GM18505 (cell line): ENCODE data around the gene PRR5L.

Experiments used
- ATAC-seq: cut with Tn5 transposase; IDR thresholded peaks from one replicate; pipeline ENCODE4 v1.9.1; 2021; ENCODE audit not compliant: unreplicated experiment
- POLR2A ChIP-seq: IDR thresholded peaks from 4 replicates; pipeline ENCODE4 v1.6.1; 2011; ENCODE audit warnings: borderline replicate concordance; ENCODE audit not compliant: insufficient read depth, insufficient read length; ENCODE audit errors: extremely low read depth

PRR5L gene

DNA sequence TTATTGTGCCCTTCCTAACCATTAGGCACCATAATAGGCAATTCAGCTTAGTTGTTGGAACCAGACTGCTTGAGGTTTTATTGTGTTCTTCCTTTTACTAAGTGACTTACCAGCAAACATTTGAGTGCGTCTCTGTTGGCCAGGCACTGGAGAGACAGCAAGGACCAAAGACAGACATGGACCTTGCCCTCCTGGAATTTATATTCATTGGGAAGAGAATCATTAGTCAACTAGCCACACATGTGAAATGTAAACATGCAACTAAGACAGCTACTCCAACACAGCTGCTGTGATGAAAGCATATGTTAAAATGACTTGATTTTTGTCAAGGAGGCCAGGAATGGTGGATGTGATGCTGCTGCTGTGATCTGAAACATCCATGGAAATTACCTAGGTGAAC, 107.6 kb downstream of the PRR5L start:
- no peak for TF ChIP-seq POLR2A
- no peak for ATAC-seq

DNA sequence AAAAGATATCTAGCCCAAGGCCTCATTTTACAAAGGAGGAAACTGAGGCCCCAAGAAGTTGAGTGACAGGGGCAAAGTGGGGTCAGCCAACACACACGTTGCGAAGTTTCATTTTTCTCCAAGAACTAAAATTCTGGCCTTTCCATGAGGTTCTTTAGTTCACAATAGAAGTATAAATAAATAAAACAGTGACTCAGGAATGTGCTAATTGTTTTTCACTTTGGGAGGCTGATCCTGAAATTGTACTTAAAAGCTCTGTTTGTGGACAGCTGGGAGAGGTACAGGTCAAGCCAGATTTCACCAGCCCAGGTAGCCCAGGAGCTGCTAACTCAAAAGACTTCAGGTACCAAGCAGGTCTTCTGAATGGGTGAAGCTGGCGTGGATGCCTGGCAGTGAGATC, 108.7 kb downstream of the PRR5L start:
- no peak for TF ChIP-seq POLR2A

DNA sequence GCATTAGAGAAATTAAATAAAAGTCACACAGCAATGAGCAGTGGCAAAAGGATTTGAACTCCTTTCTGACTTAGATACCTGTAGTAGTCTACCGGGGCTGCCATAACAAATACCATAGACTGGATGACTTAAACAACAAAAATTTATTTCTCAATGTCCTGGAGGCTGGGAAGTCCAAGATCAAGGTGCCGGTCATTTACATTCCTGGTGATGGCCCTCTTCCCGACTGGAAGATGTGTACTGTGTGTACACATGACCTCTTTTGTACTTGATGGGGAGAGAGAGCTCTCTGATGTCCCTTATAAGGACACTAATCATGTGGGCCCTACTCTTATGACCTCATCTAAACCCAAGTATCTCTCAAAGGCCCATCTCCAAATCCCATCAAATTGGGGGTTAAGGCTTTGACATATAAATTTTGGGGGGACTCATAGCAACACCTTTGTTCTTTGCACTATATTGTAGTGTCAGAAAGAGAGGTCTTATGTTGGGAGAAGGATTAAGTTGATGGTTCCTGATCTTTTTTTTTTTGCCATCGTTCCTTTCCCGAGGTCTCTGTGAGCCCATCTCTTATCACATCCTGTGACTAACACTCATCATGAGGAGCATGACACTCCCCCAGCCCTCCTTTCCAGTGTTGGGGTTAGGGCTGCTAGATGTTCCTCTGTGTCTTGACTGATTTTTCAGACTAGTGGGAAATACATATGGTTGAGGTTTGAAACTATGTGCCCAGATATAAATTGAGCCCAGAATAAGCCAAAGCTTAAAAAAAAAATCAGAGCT, 109.7 kb downstream of the PRR5L start:
- ATAC-seq = no peak
- no peak for TF ChIP-seq POLR2A

More for the DNA sequence above, 108.7 kb downstream of the PRR5L start:
- no peak for ATAC-seq

DNA sequence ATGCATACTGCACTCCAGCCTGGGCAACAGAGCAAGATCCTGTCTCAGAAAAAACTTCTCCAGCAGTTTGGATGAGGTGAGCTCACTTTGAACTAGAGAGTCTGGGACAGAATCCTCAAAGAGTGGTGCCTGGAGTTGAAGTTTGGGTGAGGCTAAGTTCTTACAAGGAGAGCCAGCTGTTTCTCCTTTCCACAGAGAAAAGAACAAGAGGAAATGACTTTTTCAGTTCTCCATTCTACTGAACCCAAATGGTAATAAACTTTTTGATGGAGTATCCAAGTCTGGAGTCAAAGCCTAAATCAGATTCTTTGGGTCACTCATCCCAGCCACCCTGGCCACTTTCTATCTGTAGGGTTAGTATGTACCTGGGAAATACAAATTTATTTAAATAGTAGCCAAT, 111.3 kb downstream of the PRR5L start:
- TF ChIP-seq POLR2A = no peak
- no peak for ATAC-seq

DNA sequence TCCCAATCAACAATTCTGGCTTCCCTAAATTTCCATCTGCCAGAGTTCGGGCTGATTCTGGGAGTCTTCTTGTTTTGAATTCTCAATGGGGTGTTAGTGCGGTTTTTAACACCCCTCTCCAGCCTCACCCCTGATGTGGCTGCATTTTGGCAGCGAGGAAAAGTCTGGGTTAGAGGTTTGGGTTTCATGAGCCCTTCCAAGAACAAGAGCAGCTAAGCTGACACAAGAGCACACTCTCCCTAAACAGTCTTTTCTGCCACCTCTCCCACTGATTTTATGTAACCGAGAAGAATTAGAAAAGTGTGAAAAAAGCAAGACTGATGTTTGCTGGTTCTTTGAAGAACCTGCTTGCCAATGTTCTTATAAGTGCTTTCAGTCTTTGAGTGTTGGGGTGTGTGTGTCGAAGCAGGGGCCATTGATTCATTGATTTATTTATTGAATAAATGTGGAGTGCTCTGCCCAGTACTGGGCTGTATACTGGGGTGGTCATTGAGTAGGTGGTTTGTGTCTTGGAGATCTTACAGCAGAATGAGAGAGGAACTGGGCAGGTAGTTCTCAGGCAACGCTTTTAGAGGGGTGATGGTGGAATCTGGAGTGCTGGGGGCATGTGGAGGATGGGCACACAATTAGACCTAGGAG, 112.5 kb downstream of the PRR5L start:
- ATAC-seq = no peak
- TF ChIP-seq POLR2A = no peak

DNA sequence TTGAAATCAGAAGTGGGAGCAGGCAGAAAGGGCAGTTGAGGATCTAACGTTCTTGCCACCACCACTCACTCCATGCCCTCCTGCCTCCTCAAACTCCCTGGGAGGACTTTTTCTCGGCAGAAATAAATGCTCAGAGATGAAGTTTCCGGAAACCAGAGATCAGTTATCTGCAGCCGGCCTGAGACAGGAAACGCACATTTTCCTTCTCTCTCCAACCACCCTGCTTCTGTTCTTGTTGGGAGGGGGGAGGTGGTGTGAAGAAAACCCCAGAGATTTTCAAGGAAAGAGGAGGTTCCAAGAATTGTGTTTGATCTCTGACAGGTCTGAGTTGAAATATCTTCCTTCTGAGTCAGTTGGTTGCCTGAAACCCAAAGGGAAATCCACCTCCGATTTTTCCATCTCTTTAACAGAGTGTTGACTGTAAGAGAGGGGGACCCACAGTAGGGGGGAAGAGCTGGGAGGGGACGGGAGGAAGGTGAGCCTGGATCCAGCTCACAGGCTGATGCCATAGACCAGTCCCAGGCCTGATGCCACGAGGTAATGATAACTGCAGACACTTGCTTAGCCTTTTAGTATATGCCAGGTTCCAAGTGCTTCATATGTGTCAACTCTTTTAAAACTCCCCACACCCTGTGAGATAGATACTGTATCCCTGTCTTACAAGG, 113.2 kb downstream of the PRR5L start:
- no peak for ATAC-seq
- TF ChIP-seq POLR2A = no peak

DNA sequence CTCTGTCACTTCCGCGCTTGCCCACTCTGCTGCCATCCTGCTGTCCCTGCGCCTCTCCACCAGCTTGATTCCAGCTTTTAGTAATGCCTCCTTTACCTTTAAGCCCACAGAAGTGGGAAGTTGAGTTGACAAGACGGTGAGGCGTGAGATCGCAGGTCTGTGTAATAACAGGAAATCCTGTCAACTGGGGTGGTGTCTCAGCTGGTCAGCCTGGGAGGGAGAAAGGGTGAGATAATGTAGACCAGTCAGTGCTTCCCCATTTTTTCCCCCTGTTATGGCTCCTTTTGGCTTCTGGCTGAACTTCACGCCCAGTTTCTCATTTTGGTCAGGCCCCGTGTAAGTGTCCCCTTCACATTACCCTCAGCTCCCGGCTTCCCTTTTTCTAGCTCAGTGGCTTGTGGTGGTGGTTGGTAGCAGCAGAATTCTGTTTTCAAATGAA, 115.1 kb downstream of the PRR5L start:
- no peak for TF ChIP-seq POLR2A
- peak; percentile 73 for ATAC-seq

DNA sequence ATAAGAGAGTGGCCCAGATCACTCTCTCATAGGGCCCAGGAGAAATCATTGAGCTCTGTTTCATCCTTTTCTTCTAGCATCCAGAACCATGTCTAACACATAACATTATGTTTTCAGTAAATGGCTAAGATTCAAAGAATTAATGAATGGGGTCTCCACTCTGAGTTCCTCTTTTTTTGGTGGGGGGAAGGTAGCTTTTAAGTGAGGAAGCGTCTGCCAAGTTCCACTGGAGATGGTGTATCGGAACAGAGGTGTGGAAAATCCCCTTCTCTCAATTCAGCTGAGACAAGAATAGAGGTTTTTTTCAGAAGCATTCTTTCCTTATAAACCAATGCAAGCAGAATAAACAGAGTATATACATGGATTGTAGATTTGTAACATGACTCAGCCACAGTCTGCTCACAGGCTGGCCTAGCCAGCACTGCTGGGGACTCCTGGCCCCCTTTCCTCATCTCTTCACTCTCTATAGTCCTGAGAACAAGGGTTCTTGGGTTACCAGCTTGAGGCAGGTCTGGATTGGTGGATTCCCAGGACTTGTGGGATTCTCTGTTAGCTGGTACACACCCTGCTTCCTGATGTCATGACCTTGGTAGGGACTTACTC, 116.8 kb downstream of the PRR5L start:
- no peak for TF ChIP-seq POLR2A
- no peak for ATAC-seq

DNA sequence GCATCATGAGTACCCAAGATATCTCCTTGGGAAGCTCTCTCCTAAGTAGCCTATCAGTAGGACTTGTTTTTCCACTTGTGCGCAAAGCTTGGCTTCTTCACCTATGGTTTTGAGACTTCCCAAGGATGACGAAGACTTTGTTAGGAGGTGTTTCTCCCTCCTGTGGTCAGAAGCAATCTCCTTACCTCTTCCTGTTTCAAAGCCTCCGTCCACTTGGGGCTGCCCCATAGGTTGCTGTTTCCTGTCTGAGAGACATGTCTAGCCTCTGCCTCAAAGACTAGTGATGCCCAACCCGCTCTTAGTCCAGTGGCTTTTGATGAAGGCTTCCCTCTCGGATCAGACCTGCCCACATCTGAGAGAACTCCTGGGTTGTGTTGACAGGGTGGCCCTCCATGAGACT, 121.1 kb downstream of the PRR5L start:
- ATAC-seq = no peak
- no peak for TF ChIP-seq POLR2A

DNA sequence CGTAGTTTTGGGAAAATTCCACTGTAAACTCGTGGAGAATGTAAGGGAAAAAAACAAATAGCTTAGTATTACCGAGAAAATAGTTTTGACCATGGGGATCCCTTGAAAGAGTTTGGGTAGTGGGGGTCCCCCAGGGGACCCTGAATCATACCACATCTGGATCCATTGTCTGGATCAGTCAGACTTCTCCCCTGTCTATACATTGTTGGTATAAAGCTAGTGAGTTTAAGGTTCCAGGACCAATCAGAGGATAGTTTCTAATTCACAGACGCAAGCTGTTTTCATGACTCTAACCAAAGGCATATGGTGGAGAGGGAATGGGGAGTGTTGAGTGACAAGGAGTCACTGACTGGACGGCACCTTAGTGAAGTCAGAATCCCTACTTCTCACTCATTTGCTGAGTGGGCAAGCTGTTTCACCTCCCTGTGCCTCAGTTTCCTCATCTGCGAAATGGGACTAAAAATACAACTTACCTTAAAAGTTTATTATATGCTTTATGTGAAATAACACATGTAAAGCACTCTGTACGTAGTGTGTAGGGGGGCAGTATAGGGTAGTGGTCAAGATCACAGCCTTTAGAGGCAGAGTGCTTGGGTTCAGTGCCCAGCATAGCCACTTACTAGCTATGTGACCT, 123.8 kb downstream of the PRR5L start:
- no peak for TF ChIP-seq POLR2A
- ATAC-seq = no peak

DNA sequence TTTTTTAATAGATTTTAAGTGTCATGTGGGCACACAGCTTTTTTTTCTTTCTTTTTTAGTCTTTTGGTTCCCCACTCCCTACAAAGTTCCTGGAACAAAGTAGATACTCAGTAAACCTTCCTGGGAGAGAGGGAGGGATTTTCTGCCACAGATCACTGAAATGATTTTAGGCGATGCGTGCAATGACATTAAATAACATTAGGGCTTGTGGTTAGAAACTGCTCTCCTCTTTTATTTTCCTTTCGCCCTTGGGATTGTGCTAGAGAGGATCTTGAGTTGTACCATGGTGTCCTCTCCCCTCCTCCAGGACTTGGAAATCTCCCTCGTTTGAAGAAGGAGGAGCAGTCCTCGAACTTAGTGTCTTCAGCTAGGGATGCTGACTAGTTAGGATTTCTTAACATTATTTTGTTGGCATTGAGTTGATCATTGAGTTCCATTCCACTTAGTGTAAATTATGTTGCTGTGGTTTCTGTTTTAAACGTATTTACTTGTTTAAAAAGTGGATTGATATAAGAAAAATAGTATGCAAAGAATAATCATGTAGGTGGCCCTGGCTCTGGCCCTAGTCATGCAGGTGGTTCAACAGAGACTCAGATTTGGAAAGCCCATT, 125.6 kb downstream of the PRR5L start:
- ATAC-seq = no peak
- no peak for TF ChIP-seq POLR2A

DNA sequence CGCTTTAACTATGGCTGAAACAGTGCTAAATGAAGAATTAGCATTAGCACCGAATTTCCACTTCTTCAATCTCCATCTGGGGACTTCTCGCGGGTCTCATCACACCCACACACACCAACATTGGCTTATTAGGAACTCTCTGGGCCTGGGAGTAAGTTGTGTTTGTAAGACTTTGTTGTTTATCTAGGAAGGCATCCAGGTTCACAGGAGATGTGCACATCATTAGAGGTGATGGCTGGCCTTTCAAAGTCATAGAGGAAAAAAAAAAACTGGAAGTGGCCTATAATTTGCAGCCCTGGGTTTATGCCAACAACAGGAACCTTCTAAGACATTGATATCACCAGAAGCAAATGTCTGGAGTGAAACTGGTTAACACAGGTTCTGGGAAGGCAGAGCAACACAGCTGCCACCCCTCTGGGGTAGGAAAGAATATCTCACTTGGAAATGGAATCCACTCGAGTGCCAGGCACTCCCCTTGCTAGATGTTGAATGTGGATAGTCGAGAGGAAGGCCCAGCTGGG, 129.5 kb downstream of the PRR5L start:
- TF ChIP-seq POLR2A = no peak
- ATAC-seq = no peak
